ENCODE measurements around the gene RMRP.

Gene RMRP

GRCh38 chr9:35657546-35658136 is at the start of gene RMRP:
TSS of gene RMRP (minus strand) at chr9:35658019.
- DNase-seq = peak; percentile 92

- no peak for DNase-seq
These were observed 49.1 kb upstream of the RMRP start for GRCh38 chr9:35706951-35707350.

- no peak for DNase-seq
These were observed 48.1 kb upstream of the RMRP start for GRCh38 chr9:35705836-35706430.

GRCh38 chr9:35705372-35705771 is 47.6 kb upstream of the RMRP start:
- DNase-seq = no peak

GRCh38 chr9:35703906-35704672 is 46.3 kb upstream of the RMRP start:
- DNase-seq = no peak

GRCh38 chr9:35702696-35703095 is 44.9 kb upstream of the RMRP start:
- DNase-seq = no peak

GRCh38 chr9:35700942-35701341 is 43.1 kb upstream of the RMRP start:
- no peak for DNase-seq

GRCh38 chr9:35700031-35700430 is 42.2 kb upstream of the RMRP start:
- DNase-seq = no peak

- DNase-seq = no peak
These were observed 40.4 kb upstream of the RMRP start for GRCh38 chr9:35698231-35698630.

- no peak for DNase-seq
These were observed 39.7 kb upstream of the RMRP start for GRCh38 chr9:35697486-35697885.

GRCh38 chr9:35696520-35697215 is 38.8 kb upstream of the RMRP start:
- peak; percentile 72 for DNase-seq

- no peak for DNase-seq
These were observed 38.2 kb upstream of the RMRP start for GRCh38 chr9:35695943-35696401.

GRCh38 chr9:35691757-35692301 is 34.0 kb upstream of the RMRP start:
- DNase-seq = no peak

GRCh38 chr9:35691334-35691650 is 33.5 kb upstream of the RMRP start:
- DNase-seq = no peak

GRCh38 chr9:35690614-35691333 is 33.0 kb upstream of the RMRP start:
- peak; percentile 33 for DNase-seq

GRCh38 chr9:35690294-35690613 is 32.4 kb upstream of the RMRP start:
- no peak for DNase-seq

GRCh38 chr9:35689542-35690293 is 31.9 kb upstream of the RMRP start, which contains the start of gene TPM2:
TSS of gene TPM2 (minus strand) at chr9:35689925. CDS start at chr9:35689817, 108 bp downstream.
- DNase-seq = no peak

- no peak for DNase-seq
These were observed 31.0 kb upstream of the RMRP start for GRCh38 chr9:35688558-35689541.

- DNase-seq = no peak
These were observed 30.2 kb upstream of the RMRP start for GRCh38 chr9:35687972-35688557.

GRCh38 chr9:35687306-35687705 is 29.5 kb upstream of the RMRP start:
- DNase-seq = no peak

All from CD4-positive, alpha-beta T cell treated with Interleukin-10 for 1 hour (primary cell).